Testis (tissue), 3 donors: ENCODE data around the gene DNASE1. TPM values are rescaled to one million over a fixed set of nuclear protein-coding genes. Genes with fewer than 3 reads are reported as not detected.

Experiments
- DNase-seq: peaks from one replicate; pipeline ENCODE4 v3.0.0-alpha.2; 2019
- H3K27ac ChIP-seq, 2 donors: fragments of 200-600 bp; sonication (generic); one replicate each; pipeline ENCODE4 v1.5.1; 2019
- H3K27me3 ChIP-seq: fragments of 200-600 bp; sonication (generic); one replicate; pipeline ENCODE4 v1.5.1; 2019
- H3K36me3 ChIP-seq: fragments of 200-600 bp; sonication (generic); one replicate; pipeline ENCODE4 v1.5.1; 2017; ENCODE audit warnings: low read depth; ENCODE audit errors: missing control alignments
- H3K4me1 ChIP-seq: fragments of 200-600 bp; sonication (generic); one replicate; pipeline ENCODE4 v1.5.1; 2019
- H3K4me3 ChIP-seq, 2 donors: fragments of 200-600 bp; sonication (generic); one replicate each; pipeline ENCODE4 v1.5.1; 2017 to 2019
- H3K9me3 ChIP-seq: fragments of 200-600 bp; sonication (generic); one replicate; pipeline ENCODE4 v1.5.1; 2017
- POLR2A ChIP-seq: fragments of 450-650 bp; IDR thresholded peaks from one replicate; pipeline ENCODE4 v1.6.1; 2017; ENCODE audit warnings: antibody characterized with exemption, mild to moderate bottlenecking, moderate library complexity
- WGBS, 2 donors: methylation state at CpG; one replicate each; pipeline ENCODE4 v1.1.5; 2018; 5-methylcytosine and 5-hydroxymethylcytosine counted together
- intact Hi-C: fragments of 100-400 bp; cut with DNase I; formaldehyde crosslinking; loops from one replicate; pipeline ENCODE4 v1.15.1; 2023; ENCODE audit warnings: low total_unique reads
- polyA plus RNA-seq: library from polyadenylated mRNA; stranded (reverse); fragments of 350-450 nt; fragmentation: Illumina TruSeq; extraction: RNeasy Lipid Tissue Mini Kit (QIAGEN cat#74804); gene quantifications from one replicate; pipeline ENCODE4 v1.2.3, GENCODE V29; 2014; ENCODE audit warnings: low read depth, low replicate concordance; ENCODE audit not compliant: insufficient read depth
- total RNA-seq, 2 donors: library from RNA; depleted of rRNA; stranded (reverse); fragments of >200 nt; gene quantifications; one replicate each; pipeline ENCODE4 v1.2.3, GENCODE V29; 2016
- TF ChIP-seq, protein P1 (sequence below), 3 experiments: fragments of 450-650 bp in 2 of 3; fragments of 200-600 bp in 1 of 3; sonication (generic) in 1 of 3; IDR thresholded peaks; one replicate each; pipeline ENCODE4 v1.5.1; 2016 to 2019; ENCODE audit warnings: antibody characterized with exemption in 3 of 3, mild to moderate bottlenecking in 2 of 3, moderate library complexity in 1 of 3

Gene DNASE1
- total and polyA plus RNA-seq, 3 donors from 2014 or later: 25.9 to 54.5 (median 54.0) TPM

DNA sequence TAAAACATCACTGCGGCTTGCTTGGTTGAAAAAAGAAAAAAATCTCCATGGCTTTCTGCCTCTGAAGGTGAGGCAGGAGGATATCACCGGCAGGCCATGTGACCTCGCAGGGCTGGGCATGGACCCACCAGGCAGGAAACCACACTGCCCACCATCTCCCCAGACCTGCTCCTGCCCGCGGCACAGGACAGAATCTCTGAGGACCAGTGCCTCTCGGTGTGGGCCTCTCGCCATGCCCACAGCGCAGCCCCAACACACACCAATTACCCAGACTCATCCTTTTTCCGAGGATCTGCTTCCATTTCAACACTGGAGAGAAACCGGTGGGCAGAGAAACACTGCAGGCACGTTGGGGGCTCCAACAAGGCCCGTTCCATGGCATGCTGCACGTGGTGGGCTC lies 16.2 kb downstream of the DNASE1 start:
- Histone ChIP-seq H3K4me3 (no peak overlapping the region), H3K27ac (no peak overlapping the region), H3K9me3 (no peaks in the 10 kb centered on the region), H3K27me3 (no peaks in the 10 kb centered on the region), H3K4me1 (no peaks in the 10 kb centered on the region), H3K36me3 (no peaks in the 10 kb centered on the region)
- WGBS, 2 donors: 91 to 93% methylated on average over 13 of the region's 13 CpGs
- intact Hi-C loops: no loop called here
- TF ChIP-seq POLR2A: no peak
- TF ChIP-seq, protein P1, sequence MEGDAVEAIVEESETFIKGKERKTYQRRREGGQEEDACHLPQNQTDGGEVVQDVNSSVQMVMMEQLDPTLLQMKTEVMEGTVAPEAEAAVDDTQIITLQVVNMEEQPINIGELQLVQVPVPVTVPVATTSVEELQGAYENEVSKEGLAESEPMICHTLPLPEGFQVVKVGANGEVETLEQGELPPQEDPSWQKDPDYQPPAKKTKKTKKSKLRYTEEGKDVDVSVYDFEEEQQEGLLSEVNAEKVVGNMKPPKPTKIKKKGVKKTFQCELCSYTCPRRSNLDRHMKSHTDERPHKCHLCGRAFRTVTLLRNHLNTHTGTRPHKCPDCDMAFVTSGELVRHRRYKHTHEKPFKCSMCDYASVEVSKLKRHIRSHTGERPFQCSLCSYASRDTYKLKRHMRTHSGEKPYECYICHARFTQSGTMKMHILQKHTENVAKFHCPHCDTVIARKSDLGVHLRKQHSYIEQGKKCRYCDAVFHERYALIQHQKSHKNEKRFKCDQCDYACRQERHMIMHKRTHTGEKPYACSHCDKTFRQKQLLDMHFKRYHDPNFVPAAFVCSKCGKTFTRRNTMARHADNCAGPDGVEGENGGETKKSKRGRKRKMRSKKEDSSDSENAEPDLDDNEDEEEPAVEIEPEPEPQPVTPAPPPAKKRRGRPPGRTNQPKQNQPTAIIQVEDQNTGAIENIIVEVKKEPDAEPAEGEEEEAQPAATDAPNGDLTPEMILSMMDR (IDR thresholded peaks at IDR 0.05): no peak
- no peak for DNase-seq

DNA sequence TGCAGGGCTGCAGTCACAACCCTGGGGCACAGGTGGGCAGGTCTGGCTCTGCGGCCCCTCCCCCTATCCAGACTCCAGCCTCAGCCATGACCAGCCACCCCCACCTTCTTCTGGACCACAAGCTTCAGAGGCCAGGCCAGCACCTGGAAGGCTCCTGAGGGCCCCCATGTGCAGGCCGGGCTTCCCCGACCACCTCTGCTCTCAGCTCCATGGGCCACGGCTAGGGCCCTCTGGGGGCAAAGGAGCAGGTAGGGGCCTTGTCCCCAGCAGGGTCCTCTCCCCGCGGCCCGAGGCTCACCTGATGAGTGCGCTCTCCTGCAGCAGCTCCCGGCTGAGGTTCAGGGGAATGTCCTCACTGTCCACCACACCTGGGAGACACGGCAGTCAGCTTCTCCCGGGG lies 16.9 kb downstream of the DNASE1 start:
- no peaks in the 10 kb centered on the region for H3K36me3 ChIP-seq
- no peaks in the 10 kb centered on the region for H3K27me3 ChIP-seq
- TF ChIP-seq, protein P1 (IDR thresholded peaks at IDR 0.05): no peak
- no peak for TF ChIP-seq POLR2A
- no peaks in the 10 kb centered on the region for H3K9me3 ChIP-seq
- no peak overlapping the region for H3K27ac ChIP-seq
- WGBS, 2 donors: 91 to 98% methylated on average over 6 to 8 of the region's 11 CpGs
- no peak for DNase-seq
- H3K4me1 ChIP-seq: no peaks in the 10 kb centered on the region
- no peak overlapping the region for H3K4me3 ChIP-seq
- intact Hi-C loops: no loop called here

DNA sequence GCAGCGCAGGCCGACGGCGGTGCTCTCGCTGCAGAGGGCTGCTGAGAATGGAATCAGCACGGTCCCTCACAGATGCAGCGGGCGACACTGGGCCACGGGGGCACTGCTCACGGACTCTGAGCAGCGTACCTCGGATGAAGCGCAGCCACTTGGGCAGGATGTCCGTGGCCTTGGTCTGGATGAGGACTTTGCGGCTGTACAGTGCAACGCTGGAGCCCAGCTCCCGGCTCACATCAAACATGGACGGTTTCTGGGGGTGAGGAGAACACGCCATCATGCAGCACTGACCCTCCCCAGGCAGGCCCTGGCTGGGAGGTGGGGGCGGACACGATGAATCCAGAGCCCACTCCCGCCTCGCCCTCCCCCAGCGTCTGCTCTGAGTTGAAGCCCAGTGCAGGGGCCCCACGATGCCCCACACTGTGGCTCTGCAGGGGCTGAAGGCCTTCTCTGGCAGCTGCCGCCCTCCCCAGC lies 18.1 kb downstream of the DNASE1 start:
- TF ChIP-seq, protein P1 (IDR thresholded peaks at IDR 0.05): no peak
- TF ChIP-seq POLR2A: no peak
- Histone ChIP-seq H3K9me3 (no peaks in the 10 kb centered on the region), H3K36me3 (no peaks in the 10 kb centered on the region), H3K27me3 (no peaks in the 10 kb centered on the region), H3K4me1 (no peaks in the 10 kb centered on the region), H3K4me3 (no peak overlapping the region), H3K27ac (no peak overlapping the region)
- intact Hi-C loops: no loop called here
- 94 to 97% methylated on average over 11 to 26 of the region's 26 CpGs for WGBS, 2 donors
- no peak for DNase-seq

GRCh38 chr16:3673201-3673600 lies 18.7 kb downstream of the DNASE1 start:
- Histone ChIP-seq H3K27me3 (no peaks in the 10 kb centered on the region), H3K9me3 (no peaks in the 10 kb centered on the region), H3K27ac (no peak overlapping the region), H3K4me3 (no peak overlapping the region), H3K36me3 (no peaks in the 10 kb centered on the region), H3K4me1 (no peaks in the 10 kb centered on the region)
- no peak for DNase-seq
- WGBS, 2 donors: 92 to 94% methylated on average over 18 of the region's 18 CpGs
- intact Hi-C loops: no loop called here
- TF ChIP-seq, protein P1 (IDR thresholded peaks at IDR 0.05): no peak
- TF ChIP-seq POLR2A: no peak

DNA sequence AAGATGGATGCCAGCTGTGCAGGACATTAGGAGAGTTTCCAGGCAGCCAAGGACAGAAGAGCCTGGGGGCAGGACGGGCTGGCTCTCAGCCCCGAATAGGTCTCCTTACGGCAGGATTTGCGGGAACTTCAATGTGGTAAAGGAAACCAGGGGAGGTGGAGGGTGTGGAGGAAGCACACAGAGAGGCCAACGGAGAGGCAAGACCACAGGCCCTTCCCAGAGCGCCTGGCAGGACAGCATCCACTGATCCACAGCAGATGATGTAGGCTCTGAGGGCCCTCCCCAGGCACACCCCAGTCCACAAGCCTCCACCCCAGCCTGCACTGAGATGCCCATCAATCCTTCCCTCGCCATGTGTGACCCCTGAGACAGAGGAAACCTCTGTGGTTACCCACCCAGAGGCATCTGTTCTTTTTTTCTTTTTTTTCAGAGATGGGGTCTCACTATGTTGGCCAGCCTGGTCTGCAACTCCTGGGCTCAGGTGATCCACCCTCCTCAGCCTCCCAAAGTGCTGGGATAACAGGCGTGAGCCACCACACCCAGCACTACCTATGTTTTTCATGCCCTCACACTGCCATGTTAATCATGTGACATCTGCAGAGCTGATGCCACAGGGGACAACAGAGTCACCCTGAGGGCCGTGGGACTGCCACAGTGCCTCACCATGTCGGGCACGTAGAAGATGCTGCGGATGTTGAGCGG lies 19.3 kb downstream of the DNASE1 start:
- TF ChIP-seq, protein P1 (IDR thresholded peaks at IDR 0.05): no peak
- TF ChIP-seq POLR2A: no peak
- WGBS, 2 donors: 82 to 92% methylated on average over 10 to 13 of the region's 13 CpGs
- intact Hi-C loops: no loop called here
- Histone ChIP-seq H3K4me1 (no peaks in the 10 kb centered on the region), H3K27ac (no peak overlapping the region), H3K4me3 (no peak overlapping the region), H3K9me3 (no peaks in the 10 kb centered on the region), H3K36me3 (no peaks in the 10 kb centered on the region), H3K27me3 (no peaks in the 10 kb centered on the region)
- DNase-seq: no peak
